Measurements from ENCODE around the gene TMEM119.
"Not testable (repeated sequence)": the region's sequence is repeated elsewhere in the genome, so short reads cannot be mapped to it uniquely, and the experiment has no call there.

The TMEM119 gene

DNA sequence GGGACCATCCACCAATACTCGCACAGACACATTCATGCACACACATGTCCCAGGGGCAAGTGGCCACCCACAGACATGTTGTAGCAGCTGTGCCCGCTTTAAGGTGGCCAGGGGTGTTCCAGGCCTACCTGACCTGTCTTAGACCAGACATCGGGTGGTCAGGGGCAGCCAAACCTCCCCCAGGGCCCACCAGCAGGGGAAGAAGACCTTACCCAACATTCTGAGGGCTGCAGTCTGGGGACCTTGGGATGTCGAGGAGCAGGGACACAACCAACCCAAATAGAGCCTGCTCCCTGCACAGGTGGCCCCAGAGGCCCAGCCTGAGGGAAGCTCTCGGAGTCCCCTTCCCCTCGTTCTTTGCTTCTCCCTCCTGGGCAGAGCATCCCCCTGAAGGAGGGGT, 1.7 kb upstream of the TMEM119 start:
- DNase-seq = no peak

DNA sequence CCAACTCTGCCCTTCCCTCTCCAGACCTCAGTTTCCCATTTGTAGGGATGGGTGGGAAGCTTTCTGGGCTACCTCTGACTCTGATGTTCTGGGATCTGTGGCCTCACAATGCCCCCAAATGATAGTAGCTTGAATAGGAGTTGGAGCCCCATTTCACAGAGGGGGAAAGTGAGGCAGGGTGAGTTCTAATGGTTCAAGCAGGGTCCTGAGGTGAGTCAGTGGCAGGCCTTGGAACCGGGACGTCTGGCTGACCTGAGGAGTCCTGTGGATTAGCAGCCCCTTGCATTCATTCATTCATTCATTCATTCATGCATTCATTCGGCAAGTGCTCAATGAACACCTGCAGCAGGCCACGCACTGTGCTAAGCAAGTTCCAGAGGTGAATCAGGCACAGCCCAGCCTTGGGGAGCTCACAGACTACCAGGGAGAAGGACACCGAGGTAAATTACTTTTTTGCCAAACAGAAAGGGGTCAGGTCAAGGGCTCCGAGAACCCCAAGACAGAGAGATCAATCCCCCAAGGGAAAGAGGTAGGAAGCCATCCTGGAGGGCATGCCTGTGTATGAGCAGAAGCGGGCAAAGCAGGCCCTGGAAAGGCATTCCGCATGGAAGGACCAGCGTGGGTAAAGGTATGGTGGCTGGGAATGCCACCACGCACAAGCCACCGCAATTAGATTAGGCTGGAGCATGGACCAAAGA, 818 bp upstream of the TMEM119 start:
- no peak for DNase-seq

DNA sequence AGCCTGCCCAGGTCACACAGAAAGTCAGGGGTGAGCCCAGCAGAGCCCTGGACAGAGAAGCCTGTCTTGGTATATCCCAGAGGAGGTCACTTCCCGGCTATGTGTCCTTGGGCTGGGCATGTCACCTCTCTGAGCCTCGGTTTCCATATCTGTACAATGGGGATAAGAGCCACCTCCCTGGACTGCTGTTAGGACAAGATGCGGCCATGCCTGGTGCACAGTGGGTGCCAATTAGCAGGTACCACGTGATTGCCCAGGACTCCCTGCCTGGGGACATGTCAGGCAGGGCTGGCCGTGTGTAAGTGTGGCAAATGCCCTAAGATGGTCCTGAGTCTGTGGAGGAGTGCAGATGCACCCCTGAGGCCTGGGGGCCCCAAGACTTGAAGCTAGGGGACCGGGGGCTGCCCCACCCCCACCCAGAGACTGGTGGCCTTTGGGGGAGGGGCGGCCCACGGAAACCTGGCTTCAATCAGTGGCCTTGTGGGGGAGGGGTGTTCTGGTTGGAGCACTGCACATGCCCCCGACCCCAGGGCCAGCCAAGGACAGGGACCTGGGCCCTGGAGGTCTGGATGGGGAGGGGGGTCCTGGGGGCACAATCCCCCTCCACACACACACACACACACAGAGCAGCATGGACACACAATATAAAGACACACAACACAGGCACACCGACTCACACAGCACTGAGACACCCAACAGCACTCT, 878 bp downstream of the TMEM119 start:
- no peak for DNase-seq

DNA sequence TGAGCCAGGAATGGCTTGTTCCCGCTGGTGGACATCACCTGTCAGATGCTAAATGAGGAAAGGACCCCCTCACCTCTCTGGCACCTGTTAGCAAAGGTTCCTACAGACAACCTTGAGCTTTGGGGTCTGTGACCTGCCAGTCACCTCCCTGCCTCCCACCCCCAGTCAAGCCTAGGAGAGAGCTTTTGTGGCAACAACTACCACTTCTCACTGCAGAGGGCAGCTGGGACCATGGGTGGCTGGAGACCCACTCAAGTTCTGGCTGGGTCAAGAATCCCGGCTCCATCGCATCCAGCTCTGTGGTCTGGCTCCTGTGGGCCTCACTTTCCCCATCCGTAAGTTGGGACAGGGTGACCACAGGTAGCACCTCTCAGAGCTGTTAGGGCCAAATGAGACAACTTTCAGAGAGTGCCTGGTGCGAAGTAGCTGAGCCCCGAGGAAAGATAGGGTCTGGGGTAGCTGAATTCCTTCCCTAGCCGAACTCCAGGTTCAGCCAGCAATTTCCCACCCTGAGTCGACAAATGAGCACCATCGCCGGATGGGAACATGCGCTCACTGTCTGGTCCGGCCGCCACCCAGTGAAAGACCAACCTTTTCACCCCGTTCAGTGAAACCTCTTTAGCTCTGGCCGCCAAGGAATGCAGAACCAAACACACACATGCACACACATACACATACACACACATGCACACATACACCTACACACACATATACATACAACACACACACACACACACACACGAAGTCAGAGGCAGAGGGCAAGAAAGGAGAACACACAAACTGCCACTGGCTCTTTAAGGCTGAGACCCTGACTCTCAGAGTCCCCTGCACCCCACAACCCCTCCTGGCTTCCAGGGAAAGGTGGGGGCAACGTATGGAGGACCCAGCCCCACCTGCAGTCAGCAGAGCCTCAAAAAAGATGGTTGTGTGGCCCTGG, 1.9 kb downstream of the TMEM119 start:
- no peak for DNase-seq

DNA sequence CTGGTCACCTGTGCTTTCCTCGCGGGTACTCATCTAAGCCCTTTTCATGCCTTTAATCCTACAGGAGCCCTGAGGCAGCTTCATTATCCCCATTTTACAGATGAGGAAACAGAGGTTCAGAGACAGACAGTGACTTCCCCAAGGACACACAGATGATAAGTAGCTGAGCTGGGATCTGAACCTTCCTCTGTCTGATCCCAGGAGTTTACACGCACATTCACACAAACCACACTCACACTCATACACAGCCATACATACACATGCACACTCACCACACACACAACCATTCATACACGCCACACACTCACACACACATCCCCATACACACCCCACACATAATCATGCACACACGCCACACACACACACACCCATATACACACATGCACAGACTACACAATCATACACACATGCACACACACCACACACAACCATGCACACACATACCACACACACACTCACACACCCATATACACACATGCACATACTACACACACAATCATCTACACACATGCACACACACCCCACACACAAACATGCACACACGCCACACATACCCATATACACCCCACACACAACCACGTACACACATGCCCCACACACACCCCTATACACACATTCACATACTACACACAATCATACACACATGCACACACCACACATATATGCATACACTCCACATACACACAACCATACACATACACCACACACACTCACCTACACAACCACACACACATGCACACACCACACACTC, 2.7 kb downstream of the TMEM119 start:
- DNase-seq = no peak

DNA sequence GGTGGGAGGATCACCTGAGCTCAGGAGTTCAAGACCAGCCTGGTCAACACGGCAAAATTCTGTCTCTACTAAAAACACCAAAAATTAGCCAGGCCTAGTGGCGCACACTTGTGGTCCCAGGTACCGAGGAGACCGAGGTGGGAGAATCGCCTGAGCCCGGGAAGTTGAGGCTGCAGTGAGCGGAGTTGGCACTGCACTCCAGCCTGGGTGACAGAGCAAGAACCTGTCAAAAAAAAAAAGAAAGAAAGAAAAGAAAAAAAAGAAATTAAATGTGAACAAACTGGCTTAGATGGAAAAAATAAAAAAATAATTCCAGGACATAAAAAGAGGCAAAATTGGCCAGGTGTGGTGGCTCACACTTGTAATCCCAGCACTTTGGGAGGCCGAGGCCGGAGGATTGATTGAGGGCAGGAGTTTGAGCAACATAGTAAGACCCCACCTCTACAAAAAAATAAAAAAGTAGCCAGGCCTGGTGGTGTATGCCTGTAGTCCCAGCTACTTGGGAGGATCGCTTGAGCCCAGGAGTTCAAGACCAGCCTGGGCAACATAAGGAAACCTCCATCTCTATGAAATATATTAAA, 3.5 kb downstream of the TMEM119 start:
- no peak for DNase-seq

DNA sequence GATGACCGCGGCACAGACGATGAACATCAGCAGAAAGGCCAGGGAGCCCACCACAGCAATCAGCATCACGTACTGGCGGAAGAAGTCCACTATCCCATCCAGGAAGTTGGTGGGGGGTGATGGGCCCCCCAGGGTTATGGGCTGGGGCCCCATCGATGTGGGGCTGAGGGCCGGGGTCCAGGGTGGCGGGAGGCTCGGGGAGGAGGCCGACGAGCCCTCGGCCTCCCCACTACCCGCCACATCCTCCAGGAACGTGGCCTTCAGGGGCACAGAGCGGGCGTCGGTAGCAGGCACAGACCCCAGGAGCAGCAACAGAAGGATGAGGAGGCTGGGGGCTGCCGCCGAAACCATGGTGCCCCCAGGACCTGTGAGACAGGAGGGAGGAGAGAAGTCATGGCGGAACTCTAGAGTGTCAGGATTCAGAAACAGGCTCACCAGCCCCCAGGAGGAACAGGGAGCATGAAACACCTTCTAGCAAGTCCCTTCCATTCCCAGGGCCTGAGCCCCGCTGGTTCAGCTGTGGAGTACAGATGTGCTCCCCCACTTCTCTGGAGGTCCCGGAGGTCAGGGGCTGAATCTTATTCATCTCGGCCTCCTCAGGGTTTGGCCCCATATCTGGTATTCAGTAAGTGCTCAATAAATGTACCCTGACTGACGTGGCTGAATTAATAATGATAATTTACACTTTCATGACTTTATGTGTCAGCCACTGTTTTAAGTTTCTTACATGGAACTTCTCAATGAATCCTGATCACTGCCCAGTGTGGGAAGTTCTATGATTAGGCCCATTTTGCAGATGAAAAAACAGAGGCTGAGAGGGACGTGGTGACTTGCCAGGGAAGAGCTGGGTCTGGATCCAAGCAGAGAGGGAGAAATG, 5.6 kb downstream of the TMEM119 start:
- no peak for DNase-seq

DNA sequence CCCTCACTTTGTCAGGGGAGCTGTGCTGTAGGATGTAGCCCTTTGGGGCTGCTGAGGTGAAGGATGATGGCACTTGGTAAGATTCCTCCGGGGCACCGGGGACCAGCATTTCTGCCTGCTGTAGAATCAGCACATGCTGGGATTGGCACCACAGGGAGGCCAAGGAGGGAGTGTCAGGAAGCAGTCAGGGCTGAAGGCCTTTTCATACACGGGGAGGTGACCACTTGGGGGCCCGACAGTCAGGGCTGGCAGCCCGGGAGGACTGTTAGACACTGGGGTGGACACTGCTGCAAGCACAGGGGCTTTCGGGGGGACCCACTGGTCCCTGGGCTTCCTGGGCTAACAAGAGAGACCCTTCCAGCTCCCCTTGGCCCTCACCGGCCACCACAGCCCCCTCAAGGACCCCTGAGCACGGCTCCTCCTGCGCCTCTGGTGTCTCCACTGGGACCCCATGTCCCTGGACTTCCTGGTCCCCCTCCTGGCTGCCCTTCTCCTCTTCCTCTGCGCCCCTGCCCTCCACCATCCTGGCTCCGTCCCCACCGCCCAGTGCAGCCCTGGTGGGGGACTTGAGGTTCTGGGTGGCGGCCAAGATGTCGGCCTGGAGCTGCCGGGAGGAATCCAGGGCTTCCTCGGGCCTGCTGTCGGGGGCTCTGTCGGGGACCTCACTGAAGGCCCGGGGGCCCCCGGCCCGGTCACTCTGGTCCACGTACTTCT, 6.5 kb downstream of the TMEM119 start:
- DNase-seq = no peak

DNA sequence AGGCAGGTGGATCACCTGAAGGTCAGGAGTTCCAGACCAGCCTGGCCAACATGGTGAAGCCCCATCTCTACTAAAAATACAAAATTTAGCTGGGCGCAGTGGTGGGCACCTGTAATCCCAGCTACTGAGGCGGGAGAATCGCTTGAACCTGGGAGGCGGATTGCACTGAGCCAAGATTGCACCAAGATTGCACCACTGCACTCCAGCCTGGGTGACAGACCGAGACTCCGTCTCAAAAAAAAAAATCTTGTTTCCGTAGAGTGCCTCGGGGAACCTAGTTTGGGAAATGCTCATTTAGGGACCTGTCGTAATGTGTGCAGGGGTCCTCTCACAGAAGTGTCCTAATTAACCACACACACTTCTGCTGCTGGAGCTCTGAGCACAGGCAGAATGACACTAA, 7.4 kb downstream of the TMEM119 start:
- DNase-seq = not testable (repeated sequence)

DNA sequence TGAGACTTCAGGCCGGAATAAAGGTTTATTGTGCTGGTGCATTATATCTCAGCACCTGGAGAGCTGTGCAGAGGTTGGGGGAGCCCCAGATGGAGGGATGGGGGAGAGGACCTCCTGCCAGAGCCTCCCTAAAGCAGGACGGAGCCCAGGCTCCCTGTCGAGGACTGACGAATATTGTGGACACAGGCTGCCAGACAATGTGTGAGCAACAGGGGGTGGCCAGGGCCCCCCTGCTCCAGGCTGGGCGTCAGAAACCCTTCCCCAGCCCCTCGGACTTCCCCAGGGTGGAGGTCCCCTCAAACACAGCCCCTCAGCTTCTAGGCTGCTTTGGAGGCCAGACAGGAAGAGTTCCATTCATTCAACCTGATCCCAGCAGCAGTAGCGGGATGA, 8.0 kb downstream of the TMEM119 start:
- DNase-seq = no peak

DNA sequence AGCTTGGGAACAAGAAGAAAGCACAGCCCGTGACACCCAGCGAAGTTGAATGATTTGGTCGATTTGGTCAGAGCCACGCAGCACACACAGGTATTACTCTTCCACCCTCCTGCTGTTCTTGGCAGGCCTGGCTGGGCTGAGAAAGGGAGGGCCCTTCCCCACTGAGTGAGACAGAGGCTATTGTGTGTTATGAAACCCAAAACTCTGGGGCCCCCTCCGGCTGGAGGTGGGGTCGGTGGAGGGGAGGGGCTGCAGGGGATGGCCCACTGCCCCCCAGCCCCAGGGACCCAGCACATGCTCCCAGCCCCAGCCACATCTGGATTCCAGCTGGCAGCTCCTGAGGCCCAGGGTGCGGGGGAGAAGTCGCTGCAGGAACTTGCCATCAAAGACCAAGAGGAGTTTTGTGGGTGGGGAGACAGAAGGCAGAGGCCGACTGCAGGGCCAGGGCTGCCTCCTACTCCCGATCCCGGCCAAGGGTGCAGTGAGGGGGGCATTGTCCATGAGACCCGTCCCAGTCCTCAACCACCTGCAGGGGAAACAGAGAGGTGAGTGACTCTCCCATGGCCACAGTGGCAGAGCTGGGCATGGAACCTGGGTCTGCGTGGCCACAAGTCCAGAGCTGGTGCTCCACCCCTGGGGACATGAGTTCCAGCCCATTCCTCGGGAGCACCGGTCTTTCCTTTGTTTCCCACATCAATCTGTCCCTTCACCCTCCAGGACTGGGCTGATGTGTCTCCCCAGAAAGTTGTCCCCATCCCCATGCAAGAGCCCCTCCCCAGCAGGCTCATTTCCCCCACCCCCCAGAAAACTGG, 8.7 kb downstream of the TMEM119 start:
- no peak for DNase-seq

DNA sequence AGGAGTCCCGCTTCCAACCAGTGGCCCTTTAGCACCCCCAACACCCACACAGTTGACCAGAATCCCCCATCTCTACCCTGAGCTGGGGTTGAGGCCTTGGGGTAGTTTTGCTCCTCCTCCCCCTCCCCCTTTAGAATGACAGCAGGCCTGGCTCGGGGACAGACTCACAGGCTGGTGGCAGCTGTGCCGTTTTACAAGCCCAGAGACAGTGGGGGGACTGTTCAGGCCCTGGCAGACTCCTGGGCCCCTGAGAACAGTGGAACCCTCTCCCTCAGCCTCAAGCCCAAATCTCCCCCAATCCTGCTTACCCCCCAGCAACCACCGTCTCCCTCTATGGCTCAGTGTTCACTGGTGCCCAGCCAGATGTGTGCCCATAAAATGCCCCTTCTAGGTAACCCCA, 10.1 kb downstream of the TMEM119 start:
- DNase-seq = no peak

DNA sequence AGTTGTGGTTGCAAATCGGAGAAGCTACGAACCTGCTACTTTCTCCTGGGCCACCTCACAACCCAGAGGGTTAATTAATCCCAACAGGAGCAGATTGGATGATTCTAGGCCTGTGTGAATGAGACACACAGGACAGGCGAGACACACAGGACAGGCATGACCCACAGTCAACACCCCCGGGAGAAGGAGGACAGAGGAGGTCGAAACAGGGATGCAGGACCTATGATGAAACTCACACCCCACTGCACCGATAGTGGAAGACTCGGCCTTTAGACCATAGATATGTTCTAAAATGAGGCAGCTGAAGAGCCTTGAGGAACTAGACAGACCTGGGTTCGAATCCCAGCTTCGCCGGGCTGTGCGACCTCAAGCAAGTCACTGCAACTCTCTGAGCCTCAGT, 11.6 kb downstream of the TMEM119 start:
- DNase-seq = no peak

DNA sequence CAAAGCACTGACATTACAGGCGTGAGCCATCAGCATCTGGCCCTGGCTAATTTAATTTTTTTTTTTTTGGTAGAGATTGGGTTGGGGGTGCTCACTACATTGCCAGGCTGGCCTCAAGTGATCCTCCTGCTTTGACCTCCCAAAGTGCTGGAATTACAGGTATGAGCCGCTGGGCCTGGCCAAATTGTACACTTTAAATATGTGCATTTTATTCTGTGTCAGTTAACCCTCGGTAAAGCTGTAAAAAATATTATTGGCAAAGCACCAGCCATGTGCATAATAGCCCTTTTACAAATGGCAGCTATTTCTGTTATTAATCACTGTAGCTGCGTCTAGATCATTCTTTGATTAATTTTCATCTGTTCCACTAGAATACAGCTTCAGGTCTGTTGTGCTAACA, 12.0 kb downstream of the TMEM119 start:
- no peak for DNase-seq

DNA sequence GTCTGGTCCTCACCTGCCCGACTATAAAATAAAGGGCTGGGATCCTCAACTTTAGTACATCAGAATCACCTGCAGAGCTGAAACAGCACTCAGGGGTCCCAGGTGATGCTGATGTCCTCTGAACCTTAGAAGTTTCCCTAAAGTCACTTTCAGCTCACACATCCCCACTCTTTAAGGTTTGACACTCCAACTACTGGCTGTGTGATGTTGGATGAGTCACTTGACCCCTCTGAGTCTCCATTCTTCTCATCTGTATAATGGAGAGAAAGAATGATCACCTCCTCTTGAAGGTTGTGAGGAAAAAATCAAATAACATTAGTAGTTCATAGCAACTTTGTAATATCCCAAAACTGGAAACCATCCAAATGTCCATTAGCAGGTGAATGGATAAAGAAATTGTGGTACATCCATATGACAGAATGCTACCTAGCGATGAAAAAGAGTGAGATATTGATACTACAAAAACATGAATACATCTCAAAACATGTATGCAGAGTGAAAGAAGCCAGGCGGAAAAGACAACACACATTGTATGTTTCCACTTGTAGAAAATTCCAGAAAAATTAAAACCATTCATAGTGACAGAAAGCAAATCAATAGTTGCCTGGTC, 13.3 kb downstream of the TMEM119 start:
- DNase-seq = no peak

DNA sequence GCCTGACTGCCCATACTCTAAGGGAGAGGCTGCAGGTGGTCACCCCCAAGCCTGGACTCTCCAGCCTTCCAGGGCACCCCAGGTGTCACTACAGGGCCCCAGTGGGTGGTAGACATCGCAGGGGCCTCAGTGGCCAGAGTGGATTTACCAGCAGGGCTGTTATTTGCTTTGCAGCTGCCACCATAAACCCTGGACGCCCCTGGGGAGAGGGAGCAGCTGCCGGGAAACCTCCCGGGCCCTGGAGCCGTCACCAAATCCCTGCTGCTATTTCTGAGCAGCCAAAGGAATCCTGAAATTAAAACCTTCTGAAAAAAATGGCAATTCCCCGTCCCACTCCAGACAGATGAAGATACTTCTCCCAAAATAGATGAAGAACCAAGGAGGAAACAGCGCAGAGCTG, 13.9 kb downstream of the TMEM119 start:
- DNase-seq = no peak

DNA sequence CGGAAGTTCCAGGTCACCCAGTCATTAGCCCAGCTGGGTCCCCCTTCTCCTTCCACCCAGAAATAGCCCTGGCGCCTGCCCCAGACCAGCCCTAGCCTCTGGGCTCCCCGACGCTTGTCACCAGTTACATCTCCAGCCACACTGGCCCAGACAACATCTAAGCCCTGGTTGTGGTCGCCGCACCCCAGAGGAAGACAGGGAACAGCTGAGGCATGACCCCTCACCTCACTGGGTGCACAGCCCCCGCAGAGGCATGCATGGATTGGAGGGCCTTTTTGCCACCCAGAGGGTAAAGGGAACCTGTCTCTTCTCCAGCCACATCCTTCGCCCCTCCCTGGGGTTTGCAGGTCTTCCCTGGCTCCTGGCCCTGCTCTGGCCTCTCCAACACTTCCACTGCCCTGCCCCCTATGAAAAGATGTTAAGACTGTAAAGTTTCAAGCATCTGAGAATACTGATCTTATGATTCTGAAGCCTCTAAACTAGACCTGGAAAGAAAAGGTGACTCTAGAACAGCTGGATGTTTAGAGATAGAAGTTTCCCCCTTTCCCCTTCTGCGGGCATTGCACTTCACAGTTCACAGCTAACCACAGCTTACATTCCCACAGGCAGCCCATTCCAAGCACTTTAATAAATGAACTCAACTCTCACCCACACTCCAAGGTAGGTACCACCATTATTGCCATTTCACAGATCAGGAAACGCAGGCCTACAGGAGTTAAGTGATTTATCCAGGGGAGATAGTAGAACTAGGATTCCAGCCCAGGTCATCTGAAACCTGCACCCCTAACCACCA, 14.7 kb downstream of the TMEM119 start:
- DNase-seq = no peak

DNA sequence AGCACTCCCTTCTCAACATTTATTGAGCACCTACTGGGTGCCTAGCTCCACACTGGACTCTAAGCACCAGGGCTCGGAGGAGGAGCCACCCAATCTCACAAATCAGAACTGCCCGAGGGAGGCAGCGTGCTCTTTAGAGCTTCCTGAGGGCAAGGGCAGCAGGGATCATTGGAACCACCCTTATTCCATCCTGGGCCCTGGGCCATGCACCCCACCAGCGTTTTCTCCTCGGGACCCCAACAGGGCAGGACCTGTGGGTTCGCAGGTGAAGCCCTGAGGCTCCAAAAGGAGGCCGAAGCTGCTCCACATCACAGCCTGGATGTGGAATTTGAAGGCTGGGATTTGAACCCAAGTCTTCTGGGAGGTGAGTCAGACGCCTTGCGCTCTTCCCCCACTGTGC, 15.4 kb downstream of the TMEM119 start:
- DNase-seq = no peak
